HG02852 (cell line): ENCODE results near the gene ELP6.
"Not testable (repeated sequence)": the region's sequence is repeated elsewhere in the genome, so short reads cannot be mapped to it uniquely, and the experiment has no call there.

Experiments used
- ATAC-seq: cut with Tn5 transposase; IDR thresholded peaks from one replicate; pipeline ENCODE4 v1.9.1; 2021; ENCODE audit warnings: mild to moderate bottlenecking, moderate library complexity; ENCODE audit not compliant: unreplicated experiment

ELP6 gene

GRCh38 chr3:47512416-47513124 is 942 bp downstream of the ELP6 start:
- no peak for ATAC-seq

- ATAC-seq, result not testable (repeated sequence)
These were observed 8.2 kb downstream of the ELP6 start for GRCh38 chr3:47505267-47505666.

- no peak for ATAC-seq
These were observed 9.4 kb downstream of the ELP6 start for GRCh38 chr3:47504113-47504512.

GRCh38 chr3:47503033-47503432 is 10.5 kb downstream of the ELP6 start:
- no peak for ATAC-seq

- no peak for ATAC-seq
These were observed 16.6 kb downstream of the ELP6 start for GRCh38 chr3:47496892-47497291.

- ATAC-seq, result no peak
These were observed 17.6 kb downstream of the ELP6 start for GRCh38 chr3:47495886-47496285.

- ATAC-seq, result no peak
These were observed 18.4 kb downstream of the ELP6 start for GRCh38 chr3:47495111-47495510.

- ATAC-seq, result no peak
These were observed 21.7 kb downstream of the ELP6 start for GRCh38 chr3:47491777-47492176.

- ATAC-seq, result no peak
These were observed 22.3 kb downstream of the ELP6 start for GRCh38 chr3:47491186-47491585.

GRCh38 chr3:47487265-47487664 is 26.2 kb downstream of the ELP6 start:
- ATAC-seq, result no peak

- ATAC-seq, result no peak
These were observed 27.7 kb downstream of the ELP6 start for GRCh38 chr3:47485812-47486211.

GRCh38 chr3:47482366-47482765 is 31.1 kb downstream of the ELP6 start:
- no peak for ATAC-seq

GRCh38 chr3:47481763-47482162 is 31.7 kb downstream of the ELP6 start:
- ATAC-seq, result not testable (repeated sequence)

- ATAC-seq, result not testable (repeated sequence)
These were observed 33.2 kb downstream of the ELP6 start for GRCh38 chr3:47480267-47480666.

GRCh38 chr3:47479826-47480160 is 33.7 kb downstream of the ELP6 start:
- no peak for ATAC-seq

GRCh38 chr3:47478022-47478421 is 35.5 kb downstream of the ELP6 start:
- ATAC-seq, result no peak

- ATAC-seq, result no peak
These were observed 36.8 kb downstream of the ELP6 start for GRCh38 chr3:47476644-47477199.

- peak; percentile 3 for ATAC-seq
These were observed 37.2 kb downstream of the ELP6 start for GRCh38 chr3:47476330-47476626.

- peak; percentile 82 for ATAC-seq
These were observed 37.8 kb downstream of the ELP6 start, which contains the start of gene SCAP for GRCh38 chr3:47475570-47476329. Gene SCAP, minus strand, starts transcription at chr3:47475941. Its CDS starts 32,948 bp downstream, at chr3:47442993.

- ATAC-seq, result no peak
These were observed 38.4 kb downstream of the ELP6 start for GRCh38 chr3:47475029-47475569.

GRCh38 chr3:47473391-47473790 is 40.1 kb downstream of the ELP6 start:
- ATAC-seq, result no peak

GRCh38 chr3:47469616-47470015 is 43.9 kb downstream of the ELP6 start:
- no peak for ATAC-seq
